ENCODE measurements around the gene DEDD2. TPM values are rescaled to one million over a fixed set of nuclear protein-coding genes. Genes with fewer than 3 reads are reported as not detected.

DEDD2 gene
- total and polyA plus RNA-seq, 2 donors (not counting 3 experiments of a cell fraction or from before 2014, with no cell fraction given): 19.5 to 34.8 TPM

DNA sequence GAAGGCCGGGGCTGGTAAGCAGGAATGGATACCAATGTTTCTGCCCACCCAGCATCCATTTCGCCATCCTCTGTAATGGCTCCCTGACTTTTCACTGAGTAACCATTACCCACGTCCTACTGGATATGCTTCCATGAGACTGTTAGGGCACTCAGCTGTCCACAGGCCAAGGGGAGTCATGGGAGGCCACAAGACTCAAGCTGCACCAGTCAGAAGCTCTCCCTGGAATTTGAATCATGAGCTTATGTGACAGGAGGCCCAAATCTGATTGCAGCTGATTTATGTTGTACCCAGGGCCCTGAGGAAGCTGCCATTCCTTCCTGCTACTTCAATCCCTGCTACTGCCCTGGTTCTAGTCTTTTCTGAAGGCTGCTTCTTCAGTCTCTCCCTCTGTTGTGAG, 28.3 kb downstream of the DEDD2 start:
- dilution Hi-C loops (cut with MboI; ENCODE audit: extremely low pct_ligation_motif_present, low sequenced_read_pairs) (no loop called here), intact Hi-C loops (cut with micrococcal nuclease) (no loop called here)
- Histone ChIP-seq H2AFZ (ENCODE audit: low read depth, low read length) (no peak overlapping the region), H3K4me2 (ENCODE audit: insufficient read depth, low read length) (no peak overlapping the region), H3K79me2 (ENCODE audit: control insufficient read depth, insufficient read depth, low read length) (no peaks in the 10 kb centered on the region), H4K20me1 (replicated peaks; ENCODE audit: control insufficient read depth, extremely low read depth, insufficient read depth, low read length) (no peaks in the 10 kb centered on the region), H3K9ac (replicated peaks; ENCODE audit: extremely low read depth, insufficient read depth, low read length) (no peak overlapping the region), H3K4me1 (ENCODE audit: control insufficient read depth, extremely low read depth, insufficient read depth, low read length) (no peaks in the 10 kb centered on the region), H3K27me3 (ENCODE audit: control insufficient read depth in 2 of 2, insufficient read depth in 2 of 2, low read length in 2 of 2) (peaks cover 2 to 9% of the 10 kb centered on the region in 2 experiments), H3K9me3 (replicated peaks; ENCODE audit: control insufficient read depth, insufficient read depth, low read length) (no peaks in the 10 kb centered on the region), H3K36me3 (ENCODE audit: control insufficient read depth in 2 of 2, extremely low read depth in 1 of 2, insufficient read depth in 2 of 2, low read length in 2 of 2) (no peaks in the 10 kb centered on the region), H3K4me3 (replicated peaks in 1 of 3; ENCODE audit: insufficient read depth in 1 of 3, low read depth in 1 of 3, low read length in 3 of 3) (no peak overlapping the region), H3K27ac (ENCODE audit: insufficient read depth, low read depth, low read length) (no peak overlapping the region), H3K9me1 (replicated peaks; ENCODE audit: control insufficient read depth, extremely low read depth, insufficient read depth, low read length) (no peaks in the 10 kb centered on the region)
- no peak for DNase-seq (ENCODE audit: low read depth, low spot score)
- ChIA-PET CTCF (interaction anchor here (1.5 kb wide), 1 partner anchor 80 kb away, joined by 3 read pairs; no protein-coding TSS in a partner anchor), POLR2A (no interaction called here)
- no peak for FAIRE-seq
- TF ChIP-seq, protein P1, sequence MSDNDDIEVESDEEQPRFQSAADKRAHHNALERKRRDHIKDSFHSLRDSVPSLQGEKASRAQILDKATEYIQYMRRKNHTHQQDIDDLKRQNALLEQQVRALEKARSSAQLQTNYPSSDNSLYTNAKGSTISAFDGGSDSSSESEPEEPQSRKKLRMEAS (IDR thresholded peaks at IDR 0.05; ENCODE audit: insufficient read depth, insufficient read length): no peak
- TF ChIP-seq POLR2A (IDR thresholded peaks at IDR 0.05; ENCODE audit: low read depth, low read length): no peak
- BruUV-seq (replicated peaks): no TSS peak

DNA sequence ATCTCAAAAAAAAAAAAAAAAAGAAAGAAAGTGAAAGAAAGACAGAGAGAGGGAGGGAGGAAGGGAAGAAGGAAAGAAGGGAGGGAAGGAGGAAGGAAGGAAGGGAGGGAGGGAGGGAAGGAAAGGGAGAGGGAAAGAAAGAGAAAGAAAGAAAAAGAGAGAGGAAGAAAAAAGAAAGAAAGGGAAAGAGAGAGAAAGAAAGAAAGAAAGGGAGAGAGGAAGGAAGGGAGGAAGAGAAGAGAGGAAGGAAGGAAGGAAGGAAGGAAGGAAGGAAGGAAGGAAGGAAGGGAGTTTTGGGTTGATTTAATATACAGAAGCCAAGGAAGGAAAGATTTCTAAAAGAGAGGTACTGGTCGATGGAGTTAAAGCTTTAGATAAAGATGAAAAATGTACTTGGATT, 28.8 kb downstream of the DEDD2 start:
- Histone ChIP-seq H3K27ac (ENCODE audit: insufficient read depth, low read depth, low read length) (no peak overlapping the region), H3K4me1 (ENCODE audit: control insufficient read depth, extremely low read depth, insufficient read depth, low read length) (no peaks in the 10 kb centered on the region), H3K9me3 (replicated peaks; ENCODE audit: control insufficient read depth, insufficient read depth, low read length) (no peaks in the 10 kb centered on the region), H3K9me1 (replicated peaks; ENCODE audit: control insufficient read depth, extremely low read depth, insufficient read depth, low read length) (no peaks in the 10 kb centered on the region), H3K79me2 (ENCODE audit: control insufficient read depth, insufficient read depth, low read length) (no peaks in the 10 kb centered on the region), H3K4me2 (ENCODE audit: insufficient read depth, low read length) (no peak overlapping the region), H3K4me3 (replicated peaks in 1 of 3; ENCODE audit: insufficient read depth in 1 of 3, low read depth in 1 of 3, low read length in 3 of 3) (no peak overlapping the region), H2AFZ (ENCODE audit: low read depth, low read length) (no peak overlapping the region), H4K20me1 (replicated peaks; ENCODE audit: control insufficient read depth, extremely low read depth, insufficient read depth, low read length) (no peaks in the 10 kb centered on the region), H3K9ac (replicated peaks; ENCODE audit: extremely low read depth, insufficient read depth, low read length) (no peak overlapping the region), H3K27me3 (ENCODE audit: control insufficient read depth in 2 of 2, insufficient read depth in 2 of 2, low read length in 2 of 2) (peaks cover 2 to 9% of the 10 kb centered on the region in 2 experiments), H3K36me3 (ENCODE audit: control insufficient read depth in 2 of 2, extremely low read depth in 1 of 2, insufficient read depth in 2 of 2, low read length in 2 of 2) (no peaks in the 10 kb centered on the region)
- no peak for TF ChIP-seq POLR2A (IDR thresholded peaks at IDR 0.05; ENCODE audit: low read depth, low read length)
- TF ChIP-seq FOS (IDR thresholded peaks at IDR 0.05; ENCODE audit: borderline replicate concordance, insufficient read depth, low read length): no peak
- TF ChIP-seq, protein P1 (IDR thresholded peaks at IDR 0.05; ENCODE audit: insufficient read depth, insufficient read length): no peak
- no peak for TF ChIP-seq GATA2 (IDR thresholded peaks at IDR 0.05; ENCODE audit: insufficient read depth, insufficient read length, low read depth, low read length)
- TF ChIP-seq POLR2AphosphoS5 (IDR thresholded peaks at IDR 0.05; ENCODE audit: insufficient read depth, low read depth, low read length): no peak
- no peak for TF ChIP-seq MYC (IDR thresholded peaks at IDR 0.05; ENCODE audit: low read depth, low read length)
- TF ChIP-seq, protein P2, sequence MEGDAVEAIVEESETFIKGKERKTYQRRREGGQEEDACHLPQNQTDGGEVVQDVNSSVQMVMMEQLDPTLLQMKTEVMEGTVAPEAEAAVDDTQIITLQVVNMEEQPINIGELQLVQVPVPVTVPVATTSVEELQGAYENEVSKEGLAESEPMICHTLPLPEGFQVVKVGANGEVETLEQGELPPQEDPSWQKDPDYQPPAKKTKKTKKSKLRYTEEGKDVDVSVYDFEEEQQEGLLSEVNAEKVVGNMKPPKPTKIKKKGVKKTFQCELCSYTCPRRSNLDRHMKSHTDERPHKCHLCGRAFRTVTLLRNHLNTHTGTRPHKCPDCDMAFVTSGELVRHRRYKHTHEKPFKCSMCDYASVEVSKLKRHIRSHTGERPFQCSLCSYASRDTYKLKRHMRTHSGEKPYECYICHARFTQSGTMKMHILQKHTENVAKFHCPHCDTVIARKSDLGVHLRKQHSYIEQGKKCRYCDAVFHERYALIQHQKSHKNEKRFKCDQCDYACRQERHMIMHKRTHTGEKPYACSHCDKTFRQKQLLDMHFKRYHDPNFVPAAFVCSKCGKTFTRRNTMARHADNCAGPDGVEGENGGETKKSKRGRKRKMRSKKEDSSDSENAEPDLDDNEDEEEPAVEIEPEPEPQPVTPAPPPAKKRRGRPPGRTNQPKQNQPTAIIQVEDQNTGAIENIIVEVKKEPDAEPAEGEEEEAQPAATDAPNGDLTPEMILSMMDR (IDR thresholded peaks at IDR 0.05; ENCODE audit: extremely low read depth in 1 of 2, insufficient read depth in 1 of 2, low read depth in 1 of 2, low read length in 2 of 2): no peak
- TF ChIP-seq JUN (IDR thresholded peaks at IDR 0.05; ENCODE audit: borderline replicate concordance, insufficient read depth, insufficient read length, low read depth): no peak
- TF ChIP-seq EZH2 (IDR thresholded peaks at IDR 0.05; ENCODE audit: borderline replicate concordance, low read depth, low read length, severe bottlenecking): no peak
- DNase-seq (ENCODE audit: low read depth, low spot score) (no peak), FAIRE-seq (no peak)
- no TSS peak for BruUV-seq (replicated peaks)
- POLR2A ChIA-PET: no interaction called here
- CTCF ChIA-PET: no interaction called here
- intact Hi-C loops (cut with micrococcal nuclease): no loop called here
- dilution Hi-C loops (cut with MboI; ENCODE audit: extremely low pct_ligation_motif_present, low sequenced_read_pairs): no loop called here

Data from endothelial cell of umbilical vein (primary cell).